ENCODE measurements around the gene PTGDS. TPM values are rescaled to one million over a fixed set of nuclear protein-coding genes. Genes with fewer than 3 reads are reported as not detected.
"Not testable (repeated sequence)": the region's sequence is repeated elsewhere in the genome, so short reads cannot be mapped to it uniquely, and the experiment has no call there.

The PTGDS gene
- total RNA-seq, 2 experiments from 2014 or later: 1.2 to 1.4 TPM

GRCh38 chr9:137000177-137000930, 23.1 kb downstream of the PTGDS start:
- DNase-seq (peak; percentile 70), ATAC-seq (peak; percentile 54)
- no peaks in the 10 kb centered on the region for H3K9me3 Mint-ChIP-seq (ENCODE audit: insufficient read depth)
- H3K27ac Mint-ChIP-seq: peak overlapping the region; percentile 86
- H3K36me3 Mint-ChIP-seq (ENCODE audit: low read depth): no peaks in the 10 kb centered on the region
- peak overlapping the region; percentile 55 for H3K4me3 Mint-ChIP-seq
- peaks cover 60% of the 10 kb centered on the region for H3K4me1 Mint-ChIP-seq (ENCODE audit: low read depth)
- ChIA-PET POLR2A (interaction anchor here (0.6 to 1.3 kb wide), 6 partner anchors 9 to 320 kb away, joined by 3 to 5 read pairs (median 3); partner anchors contain the start of gene TUBB4B), CTCF (interaction anchor here (0.7 to 5.8 kb wide), 12 partner anchors 9 to 273 kb away, joined by 3 to 43 read pairs (median 4); partner anchors contain the start of genes ABCA2 and PAXX)
- no peaks in the 10 kb centered on the region for H3K27me3 Mint-ChIP-seq (ENCODE audit: low read depth)

DNA sequence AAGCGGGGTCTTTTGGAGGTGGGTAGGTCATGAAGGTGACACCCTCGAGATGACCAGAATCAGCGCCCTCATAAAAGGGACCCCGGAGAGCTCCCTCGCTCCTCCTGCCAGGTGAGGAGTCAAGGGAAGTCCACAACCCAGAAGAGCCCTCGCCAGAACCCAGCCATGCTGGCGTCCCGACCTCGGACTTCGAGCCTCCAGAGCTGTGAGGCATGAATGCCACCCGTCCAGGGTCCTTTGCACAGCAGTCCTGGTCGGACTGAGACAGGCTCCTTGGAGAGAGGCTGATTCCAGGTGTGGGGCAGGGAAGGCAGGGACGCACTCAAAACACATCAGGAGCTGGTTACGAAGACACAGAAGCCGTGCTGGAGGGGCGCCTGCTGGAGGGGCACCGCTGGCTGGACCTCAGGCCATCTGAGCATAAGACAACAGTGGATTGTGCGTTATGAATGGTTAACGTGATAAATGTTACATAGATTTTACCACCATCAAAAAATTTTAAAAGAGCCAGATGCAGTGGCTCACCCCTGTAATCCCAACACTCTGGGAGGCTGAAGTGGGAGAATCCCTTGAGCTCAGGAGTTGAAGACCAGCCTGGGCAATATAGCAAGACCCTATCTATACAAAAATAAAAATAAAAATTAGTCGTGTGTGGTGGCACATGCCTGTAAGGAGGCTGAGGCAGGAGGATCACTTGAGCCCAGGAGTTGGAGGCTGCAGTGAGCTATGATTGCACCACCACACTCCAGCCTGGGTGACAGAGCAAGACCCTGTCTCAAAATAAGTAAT, 24.7 kb downstream of the PTGDS start:
- no peaks in the 10 kb centered on the region for H3K9me3 Mint-ChIP-seq (ENCODE audit: insufficient read depth)
- ChIA-PET CTCF (interaction anchor here (0.6 to 5.0 kb wide), 4 partner anchors 27 to 1080 kb away, joined by 3 to 25 read pairs (median 12); partner anchors contain the start of gene ABCA2), POLR2A (no interaction called here)
- DNase-seq (no peak), ATAC-seq (no peak)
- no peaks in the 10 kb centered on the region for H3K36me3 Mint-ChIP-seq (ENCODE audit: low read depth)
- H3K4me1 Mint-ChIP-seq (ENCODE audit: low read depth): peaks cover 55% of the 10 kb centered on the region
- H3K27ac Mint-ChIP-seq: no peak overlapping the region
- H3K27me3 Mint-ChIP-seq (ENCODE audit: low read depth): no peaks in the 10 kb centered on the region
- H3K4me3 Mint-ChIP-seq: no peak overlapping the region

DNA sequence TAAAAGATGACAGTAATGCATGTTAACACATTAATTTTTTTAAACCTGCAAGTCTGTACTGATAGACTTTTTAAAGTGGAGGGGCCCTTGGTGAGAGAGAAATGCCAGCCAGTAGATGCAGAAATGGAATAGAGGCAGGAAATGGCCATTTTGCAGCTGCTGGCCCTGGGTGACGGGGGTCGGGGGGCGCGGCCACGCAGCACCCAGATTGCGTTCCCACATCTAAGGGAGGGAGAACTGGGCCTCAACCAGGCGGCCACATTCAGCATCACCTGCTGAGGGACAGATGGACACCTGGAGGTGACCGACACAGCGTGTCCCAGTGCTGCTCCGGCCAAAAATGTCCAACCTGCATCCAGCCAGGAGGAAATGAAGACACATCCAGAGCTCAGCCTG, 25.3 kb downstream of the PTGDS start:
- CTCF ChIA-PET: interaction anchor here (1.5 to 5.0 kb wide), 3 partner anchors 26 to 214 kb away, joined by 4 to 25 read pairs (median 19); partner anchors contain the start of gene ABCA2
- Mint-ChIP-seq H3K4me3 (no peak overlapping the region), H3K27ac (no peak overlapping the region), H3K27me3 (ENCODE audit: low read depth) (no peaks in the 10 kb centered on the region), H3K36me3 (ENCODE audit: low read depth) (no peaks in the 10 kb centered on the region), H3K4me1 (ENCODE audit: low read depth) (peaks cover 49% of the 10 kb centered on the region), H3K9me3 (ENCODE audit: insufficient read depth) (no peaks in the 10 kb centered on the region)
- ATAC-seq: no peak
- POLR2A ChIA-PET: no interaction called here
- no peak for DNase-seq

DNA sequence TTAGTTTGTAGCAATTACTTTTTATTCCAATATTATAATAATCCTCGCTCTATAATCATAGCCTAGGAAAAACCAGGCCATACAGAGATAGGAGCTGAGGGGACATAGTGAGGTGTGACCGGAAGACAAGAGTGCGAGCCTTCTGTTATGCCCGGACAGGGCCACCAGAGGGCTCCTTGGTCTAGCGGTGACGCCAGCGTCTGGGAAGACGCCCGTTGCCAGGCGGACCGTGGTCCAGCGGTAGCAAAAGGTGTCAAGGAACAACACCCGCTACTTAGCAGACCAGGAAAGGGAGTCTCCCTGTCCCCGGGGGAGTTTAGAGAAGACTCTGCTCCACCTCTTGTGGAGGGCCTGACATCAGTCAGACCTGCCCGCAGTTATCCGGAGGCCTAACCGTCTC, 27.0 kb downstream of the PTGDS start:
- H3K9me3 Mint-ChIP-seq (ENCODE audit: insufficient read depth); H3K36me3 Mint-ChIP-seq (ENCODE audit: low read depth); H3K27ac Mint-ChIP-seq; ATAC-seq; POLR2A ChIA-PET; H3K27me3 Mint-ChIP-seq (ENCODE audit: low read depth); DNase-seq; H3K4me3 Mint-ChIP-seq: not testable (repeated sequence)
- CTCF ChIA-PET: interaction anchor here (1.0 to 5.0 kb wide), 5 partner anchors 12 to 31 kb away, joined by 3 to 25 read pairs (median 3); partner anchors contain the start of genes ABCA2, FUT7 and PAXX
- H3K4me1 Mint-ChIP-seq (ENCODE audit: low read depth): peaks cover 33% of the 10 kb centered on the region

DNA sequence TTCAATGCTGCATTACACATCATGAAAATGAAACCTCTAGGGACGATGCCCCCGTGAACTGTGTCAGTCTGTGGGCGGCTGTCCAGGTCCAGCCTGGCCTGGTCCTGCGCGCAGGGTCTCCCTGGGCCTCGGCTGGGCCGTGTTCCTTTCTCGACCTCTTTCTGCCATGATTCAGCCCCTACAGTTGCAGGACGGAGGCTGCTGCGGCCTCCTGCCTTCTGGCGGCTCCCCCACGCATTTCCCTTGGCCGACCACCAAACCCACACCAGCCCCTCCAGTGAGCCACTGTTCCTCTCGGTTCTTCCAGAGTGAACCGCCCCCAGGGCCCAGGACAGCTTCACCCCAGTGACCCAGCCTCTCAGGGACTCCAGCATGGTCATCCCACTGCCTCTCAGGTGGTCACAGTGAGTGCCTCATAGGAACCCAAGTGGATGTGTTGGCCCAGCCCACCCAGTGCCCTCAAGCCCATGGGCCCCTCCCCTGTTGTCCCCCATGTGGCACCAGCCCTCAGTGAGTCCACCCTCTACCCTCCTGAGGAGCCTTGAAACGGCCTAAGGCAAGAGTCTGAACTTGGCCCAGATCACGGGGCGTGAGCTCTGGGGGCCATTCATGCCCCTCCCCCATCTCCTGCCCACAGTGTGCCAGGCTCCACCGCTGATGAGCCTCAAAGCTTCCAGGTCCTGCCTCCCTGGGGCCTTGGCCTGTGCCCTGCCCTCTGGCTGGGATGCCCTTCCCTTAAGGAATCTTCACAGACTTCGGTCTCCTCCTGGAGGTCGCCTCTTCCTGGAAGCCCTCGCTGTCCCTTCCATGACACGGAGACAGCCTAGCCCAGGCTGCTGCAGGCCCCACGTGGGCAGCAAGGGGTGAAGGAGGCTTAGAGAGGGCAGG, 29.1 kb downstream of the PTGDS start:
- ChIA-PET CTCF (interaction anchor here (1.6 to 5.0 kb wide), 3 partner anchors 22 to 29 kb away, joined by 3 to 25 read pairs (median 13); partner anchors contain the start of genes ABCA2 and FUT7), POLR2A (no interaction called here)
- Mint-ChIP-seq H3K9me3 (ENCODE audit: insufficient read depth) (no peaks in the 10 kb centered on the region), H3K27ac (peak overlapping the region; percentile 39), H3K4me3 (no peak overlapping the region), H3K27me3 (ENCODE audit: low read depth) (no peaks in the 10 kb centered on the region), H3K4me1 (ENCODE audit: low read depth) (peaks cover 14% of the 10 kb centered on the region), H3K36me3 (ENCODE audit: low read depth) (peaks cover 2% of the 10 kb centered on the region)
- ATAC-seq: no peak
- DNase-seq: no peak

DNA sequence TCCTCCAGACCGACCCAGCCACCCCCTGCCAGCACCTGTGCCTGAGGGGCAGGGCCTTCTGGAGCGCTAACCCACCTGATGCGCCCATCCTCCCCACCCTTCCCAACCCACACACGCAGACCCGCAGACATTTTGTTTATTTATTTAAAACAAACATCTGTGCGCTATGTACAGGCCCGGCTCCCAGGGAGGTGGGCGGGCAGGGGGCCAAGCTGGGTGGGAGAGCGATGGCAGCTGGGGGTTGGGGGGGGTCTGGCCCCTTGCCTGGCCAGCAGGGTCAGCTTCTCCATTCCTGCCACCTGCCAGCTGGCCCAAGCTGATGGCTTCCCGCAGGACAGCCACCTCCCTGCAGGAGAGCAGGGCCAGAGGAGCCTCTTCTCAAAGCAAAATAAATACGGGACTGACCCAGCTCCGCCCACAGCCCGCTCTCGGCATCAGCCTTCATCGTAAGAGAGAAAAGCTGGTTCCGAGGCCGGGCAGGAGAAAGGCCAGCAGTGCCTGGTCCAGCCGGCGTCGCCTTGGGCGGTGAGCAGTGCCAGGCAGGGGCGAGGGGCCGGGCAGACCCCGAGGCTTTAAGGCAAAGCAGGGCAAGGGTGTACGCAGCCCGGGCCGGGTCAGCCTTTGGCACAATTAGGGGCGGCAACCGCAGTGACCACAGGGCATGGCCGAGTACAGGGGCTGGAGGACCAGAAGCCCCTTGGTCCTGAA, 30.0 kb downstream of the PTGDS start:
- CTCF ChIA-PET: interaction anchor here (1.1 kb wide), 1 partner anchor 22 kb away, joined by 3 read pairs; no protein-coding TSS in a partner anchor
- Mint-ChIP-seq H3K9me3 (ENCODE audit: insufficient read depth) (no peaks in the 10 kb centered on the region), H3K4me1 (ENCODE audit: low read depth) (peaks cover 13% of the 10 kb centered on the region), H3K27me3 (ENCODE audit: low read depth) (no peaks in the 10 kb centered on the region), H3K27ac (no peak overlapping the region), H3K4me3 (no peak overlapping the region), H3K36me3 (ENCODE audit: low read depth) (peaks cover 3% of the 10 kb centered on the region)
- ATAC-seq: no peak
- POLR2A ChIA-PET: no interaction called here
- no peak for DNase-seq

DNA sequence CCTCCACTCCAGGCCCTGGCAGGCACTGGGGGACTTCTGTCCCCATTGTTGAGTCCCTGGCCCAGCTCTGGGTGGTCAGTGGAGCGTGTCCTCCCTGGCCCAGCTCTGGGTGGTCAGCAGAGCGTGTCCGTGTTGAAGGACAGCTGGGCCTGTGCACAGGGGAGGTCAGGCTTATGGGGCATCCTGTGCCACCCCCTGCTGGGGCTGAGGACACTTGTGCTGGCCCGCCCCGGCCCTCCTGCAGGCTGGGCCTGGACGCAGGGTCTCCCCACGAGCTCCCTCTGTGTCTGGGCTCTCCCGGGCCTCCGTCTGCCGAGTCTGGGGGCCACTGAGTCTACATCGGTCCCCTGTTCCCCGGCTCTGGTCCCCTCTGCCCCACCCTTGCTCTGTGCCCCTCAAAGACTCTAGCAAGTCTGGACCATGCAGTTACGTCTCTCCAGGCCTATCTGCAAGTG, 30.5 kb downstream of the PTGDS start:
- Mint-ChIP-seq H3K27ac (no peak overlapping the region), H3K27me3 (ENCODE audit: low read depth) (no peaks in the 10 kb centered on the region), H3K9me3 (ENCODE audit: insufficient read depth) (no peaks in the 10 kb centered on the region), H3K4me1 (ENCODE audit: low read depth) (peaks cover 13% of the 10 kb centered on the region), H3K4me3 (no peak overlapping the region), H3K36me3 (ENCODE audit: low read depth) (peaks cover 5% of the 10 kb centered on the region)
- POLR2A ChIA-PET: no interaction called here
- DNase-seq: no peak
- ATAC-seq: no peak
- CTCF ChIA-PET: interaction anchor here (1.1 kb wide), 1 partner anchor 21 kb away, joined by 3 read pairs; no protein-coding TSS in a partner anchor

- Mint-ChIP-seq H3K4me1 (ENCODE audit: low read depth) (peaks cover 13% of the 10 kb centered on the region), H3K4me3 (no peak overlapping the region), H3K27ac (no peak overlapping the region), H3K27me3 (ENCODE audit: low read depth) (no peaks in the 10 kb centered on the region), H3K9me3 (ENCODE audit: insufficient read depth) (no peaks in the 10 kb centered on the region), H3K36me3 (ENCODE audit: low read depth) (peaks cover 5% of the 10 kb centered on the region)
- CTCF ChIA-PET: interaction anchor here (1.1 kb wide), 1 partner anchor 21 kb away, joined by 3 read pairs; no protein-coding TSS in a partner anchor
- ATAC-seq (no peak), DNase-seq (no peak)
- POLR2A ChIA-PET: no interaction called here
Measured at GRCh38 chr9:137008312-137008711, 31.0 kb downstream of the PTGDS start.

DNA sequence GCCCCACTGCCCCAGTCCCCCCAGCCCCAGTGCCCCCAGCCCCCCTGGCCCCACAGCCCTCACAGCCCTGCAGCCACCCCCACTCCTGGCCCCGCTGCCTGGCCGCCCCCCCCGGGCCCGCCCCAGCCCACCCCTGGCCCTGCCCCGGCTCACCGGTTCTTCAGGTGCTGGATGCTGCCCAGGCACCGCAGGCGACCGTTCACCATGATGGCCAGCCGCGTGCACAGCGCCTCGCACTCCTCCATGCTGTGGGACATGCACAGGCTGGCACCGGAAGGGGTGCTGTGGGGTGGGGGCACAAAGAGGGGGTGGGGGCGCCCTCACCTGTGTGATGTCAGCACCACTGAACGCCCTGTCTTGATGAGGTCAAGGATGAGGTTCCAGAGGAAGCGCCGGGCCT, 31.9 kb downstream of the PTGDS start:
- H3K4me1 Mint-ChIP-seq (ENCODE audit: low read depth): peaks cover 13% of the 10 kb centered on the region
- ChIA-PET POLR2A (no interaction called here), CTCF (interaction anchor here (0.6 kb wide), 1 partner anchor 21 kb away, joined by 3 read pairs; no protein-coding TSS in a partner anchor)
- H3K9me3 Mint-ChIP-seq (ENCODE audit: insufficient read depth): no peaks in the 10 kb centered on the region
- H3K27ac Mint-ChIP-seq: no peak overlapping the region
- ATAC-seq (no peak), DNase-seq (no peak)
- no peak overlapping the region for H3K4me3 Mint-ChIP-seq
- peaks cover 7% of the 10 kb centered on the region for H3K36me3 Mint-ChIP-seq (ENCODE audit: low read depth)
- no peaks in the 10 kb centered on the region for H3K27me3 Mint-ChIP-seq (ENCODE audit: low read depth)

DNA sequence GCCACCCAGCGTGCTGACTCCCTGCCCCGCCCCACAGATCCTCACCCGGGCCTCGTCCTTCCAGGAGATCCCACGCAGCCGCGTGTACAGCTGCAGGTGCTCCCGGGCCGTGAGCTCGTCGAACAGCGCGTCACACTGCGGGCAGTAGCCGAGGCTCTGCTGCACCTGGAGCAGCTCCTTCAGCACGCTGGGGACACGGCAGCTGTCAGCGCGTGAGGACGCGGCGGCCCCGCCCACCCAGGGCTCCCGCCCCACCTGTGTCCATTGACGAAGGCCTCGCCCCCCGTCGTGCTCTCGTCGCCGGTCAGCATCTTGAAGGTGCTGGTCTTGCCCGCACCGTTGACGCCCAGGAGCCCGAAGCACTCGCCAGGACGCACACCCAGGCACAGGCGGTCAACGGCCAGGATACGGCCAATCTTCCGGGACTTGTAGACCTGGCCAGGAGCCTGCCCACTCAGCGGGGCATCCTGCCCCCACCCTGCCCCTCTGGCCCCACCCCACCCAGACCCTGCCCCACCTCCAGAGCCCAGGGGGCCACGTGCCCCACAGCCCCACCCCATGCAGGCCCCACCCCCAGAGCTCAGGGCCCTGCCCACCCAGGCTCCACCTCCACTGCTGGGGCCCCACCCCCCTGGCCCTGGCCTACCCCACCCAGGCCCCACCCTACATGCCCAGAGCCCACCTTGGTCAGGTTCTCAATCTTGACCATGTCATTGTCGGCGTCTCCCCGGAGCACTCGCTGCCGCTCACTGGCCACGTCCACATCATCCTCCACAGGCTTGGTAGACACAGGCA, 32.8 kb downstream of the PTGDS start:
- POLR2A ChIA-PET: no interaction called here
- peaks cover 9% of the 10 kb centered on the region for H3K4me1 Mint-ChIP-seq (ENCODE audit: low read depth)
- no peaks in the 10 kb centered on the region for H3K27me3 Mint-ChIP-seq (ENCODE audit: low read depth)
- CTCF ChIA-PET: no interaction called here
- ATAC-seq (no peak), DNase-seq (no peak)
- no peak overlapping the region for H3K27ac Mint-ChIP-seq
- H3K36me3 Mint-ChIP-seq (ENCODE audit: low read depth): peaks cover 12% of the 10 kb centered on the region
- H3K9me3 Mint-ChIP-seq (ENCODE audit: insufficient read depth): no peaks in the 10 kb centered on the region
- H3K4me3 Mint-ChIP-seq: no peak overlapping the region

Measured in activated CD8-positive, alpha-beta T cell treated with anti-CD3 and anti-CD28 coated beads, Interleukin-2, amount 10 ng/mL, durations not matched to agents 7 days and 5 days (primary cell).